ENCODE data around the gene ASB1.

Gene ASB1

GRCh38 chr2:238426568-238427434 lies at the start of gene ASB1:
Gene ASB1 (plus strand): TSS chr2:238426927. CDS start chr2:238427071, 144 bp downstream.
- peak; percentile 43 to 85 for DNase-seq (ENCODE audit: low read depth in 2 of 2)

- DNase-seq (ENCODE audit: low read depth in 2 of 2) = no peak
These were observed 48.3 kb upstream of the ASB1 start for GRCh38 chr2:238378230-238379095.

GRCh38 chr2:238379096-238379810 lies 47.5 kb upstream of the ASB1 start:
- peak in 1 of 2 donors; percentile 29 for DNase-seq (ENCODE audit: low read depth in 2 of 2)

GRCh38 chr2:238380336-238380735 lies 46.4 kb upstream of the ASB1 start:
- no peak for DNase-seq (ENCODE audit: low read depth in 2 of 2)

GRCh38 chr2:238380785-238381184 lies 45.9 kb upstream of the ASB1 start:
- DNase-seq (ENCODE audit: low read depth in 2 of 2) = no peak

- DNase-seq (ENCODE audit: low read depth in 2 of 2) = no peak
These were observed 45.2 kb upstream of the ASB1 start for GRCh38 chr2:238381341-238382115.

- DNase-seq (ENCODE audit: low read depth in 2 of 2) = no peak
These were observed 44.3 kb upstream of the ASB1 start for GRCh38 chr2:238382381-238382781.

GRCh38 chr2:238383135-238383534 lies 43.6 kb upstream of the ASB1 start:
- no peak for DNase-seq (ENCODE audit: low read depth in 2 of 2)

- no peak for DNase-seq (ENCODE audit: low read depth in 2 of 2)
These were observed 42.9 kb upstream of the ASB1 start for GRCh38 chr2:238383743-238384380.

GRCh38 chr2:238387332-238387731 lies 39.4 kb upstream of the ASB1 start:
- DNase-seq (ENCODE audit: low read depth in 2 of 2) = no peak

- DNase-seq (ENCODE audit: low read depth in 2 of 2) = no peak
These were observed 37.9 kb upstream of the ASB1 start for GRCh38 chr2:238388794-238389193.

GRCh38 chr2:238389988-238390589 lies 36.6 kb upstream of the ASB1 start:
- DNase-seq (ENCODE audit: low read depth in 2 of 2) = no peak

GRCh38 chr2:238391042-238391689 lies 35.6 kb upstream of the ASB1 start:
- DNase-seq (ENCODE audit: low read depth in 2 of 2) = no peak

- DNase-seq (ENCODE audit: low read depth in 2 of 2) = no peak
These were observed 30.1 kb upstream of the ASB1 start for GRCh38 chr2:238396663-238397062.

GRCh38 chr2:238397356-238397755 lies 29.4 kb upstream of the ASB1 start:
- no peak for DNase-seq (ENCODE audit: low read depth in 2 of 2)

- no peak for DNase-seq (ENCODE audit: low read depth in 2 of 2)
These were observed 28.1 kb upstream of the ASB1 start for GRCh38 chr2:238398577-238398976.

- no peak for DNase-seq (ENCODE audit: low read depth in 2 of 2)
These were observed 27.6 kb upstream of the ASB1 start for GRCh38 chr2:238399094-238399493.

GRCh38 chr2:238401551-238401950 lies 25.2 kb upstream of the ASB1 start:
- DNase-seq (ENCODE audit: low read depth in 2 of 2) = no peak

- no peak for DNase-seq (ENCODE audit: low read depth in 2 of 2)
These were observed 22.9 kb upstream of the ASB1 start for GRCh38 chr2:238403632-238404405.
